Measurements from ENCODE around the gene CAPNS1.

CAPNS1 gene

GRCh38 chr19:36099166-36099785, 40.6 kb upstream of the CAPNS1 start:
- H3K4me3 ChIP-seq (replicated peaks; ENCODE audit: low read depth, low read length): no peak overlapping the region
- no peak for DNase-seq (ENCODE audit: extremely low read depth, low read depth)
- no peak for TF ChIP-seq CTCF (IDR thresholded peaks at IDR 0.05; ENCODE audit: low read depth, low read length, missing control alignments)

GRCh38 chr19:36100476-36100875, 39.4 kb upstream of the CAPNS1 start:
- DNase-seq (ENCODE audit: extremely low read depth, low read depth): no peak
- no peak overlapping the region for H3K4me3 ChIP-seq (replicated peaks; ENCODE audit: low read depth, low read length)
- no peak for TF ChIP-seq CTCF (IDR thresholded peaks at IDR 0.05; ENCODE audit: low read depth, low read length, missing control alignments)

- DNase-seq (ENCODE audit: extremely low read depth, low read depth): no peak
- no peak for TF ChIP-seq CTCF (IDR thresholded peaks at IDR 0.05; ENCODE audit: low read depth, low read length, missing control alignments)
- no peak overlapping the region for H3K4me3 ChIP-seq (replicated peaks; ENCODE audit: low read depth, low read length)
Observed at GRCh38 chr19:36101550-36102327, 38.1 kb upstream of the CAPNS1 start.

GRCh38 chr19:36103040-36103626, 36.7 kb upstream of the CAPNS1 start:
- no peak for TF ChIP-seq CTCF (IDR thresholded peaks at IDR 0.05; ENCODE audit: low read depth, low read length, missing control alignments)
- H3K4me3 ChIP-seq (replicated peaks; ENCODE audit: low read depth, low read length): no peak overlapping the region
- DNase-seq (ENCODE audit: extremely low read depth, low read depth): no peak

- no peak overlapping the region for H3K4me3 ChIP-seq (replicated peaks; ENCODE audit: low read depth, low read length)
- TF ChIP-seq CTCF (IDR thresholded peaks at IDR 0.05; ENCODE audit: low read depth, low read length, missing control alignments): no peak
- DNase-seq (ENCODE audit: extremely low read depth, low read depth): no peak
Observed at GRCh38 chr19:36103842-36104552, 35.9 kb upstream of the CAPNS1 start.

GRCh38 chr19:36106441-36106840, 33.4 kb upstream of the CAPNS1 start:
- DNase-seq (ENCODE audit: extremely low read depth, low read depth): no peak
- no peak overlapping the region for H3K4me3 ChIP-seq (replicated peaks; ENCODE audit: low read depth, low read length)
- no peak for TF ChIP-seq CTCF (IDR thresholded peaks at IDR 0.05; ENCODE audit: low read depth, low read length, missing control alignments)

Data from HFF-Myc (cell line).